Measurements from ENCODE around the gene DPEP1. TPM values are rescaled to one million over a fixed set of nuclear protein-coding genes. Genes with fewer than 3 reads are reported as not detected.

The DPEP1 gene
- total RNA-seq, 1 experiment from 2014 or later = 1.1 TPM

DNA sequence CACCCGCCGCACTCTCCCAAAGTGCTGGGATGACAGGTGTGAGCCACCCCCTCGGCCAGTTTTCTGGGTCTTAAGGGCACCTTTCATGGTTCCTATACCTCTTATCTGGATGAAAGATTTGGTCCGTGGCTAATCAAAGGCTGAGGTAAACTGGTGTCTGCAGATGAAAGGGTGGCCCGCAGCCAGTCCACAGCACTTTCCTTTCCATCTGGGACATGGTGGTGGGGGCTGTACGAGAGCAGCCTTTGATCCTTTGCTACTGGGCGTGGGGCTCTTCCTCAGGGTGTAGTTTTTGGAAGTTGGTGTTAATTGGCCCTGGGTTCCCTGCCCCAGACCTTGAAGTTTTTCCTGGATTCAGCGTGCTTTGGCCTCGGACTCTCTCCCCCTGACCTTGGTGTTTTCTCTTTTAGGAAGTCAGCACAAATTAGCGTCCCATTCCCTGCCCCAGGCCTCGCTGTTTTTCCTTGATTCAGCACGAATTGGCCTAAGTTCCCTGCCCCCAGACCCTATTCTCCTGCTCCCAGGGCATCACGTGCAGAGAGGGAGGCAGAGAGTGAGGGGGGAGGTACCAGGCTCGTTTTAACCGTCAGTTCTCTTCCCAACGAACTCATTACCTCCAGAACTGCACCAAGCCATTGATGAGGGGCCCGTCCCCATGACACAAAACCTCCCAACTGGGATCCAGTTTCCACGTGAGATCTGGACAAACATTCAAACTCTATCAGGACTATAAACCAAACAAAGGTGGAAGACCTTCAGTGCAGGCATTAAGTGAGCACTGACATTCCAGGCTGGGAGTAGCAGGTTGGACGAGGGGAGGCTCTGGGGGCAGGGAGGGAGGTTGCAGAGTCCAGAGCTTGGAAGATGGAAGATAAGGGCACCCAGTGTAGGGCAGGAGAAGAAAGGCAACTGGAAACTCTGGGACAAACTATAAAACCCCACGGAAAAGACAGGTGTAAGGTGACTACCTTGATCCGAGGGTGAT lies 11.6 kb downstream of the DPEP1 start:
- Histone ChIP-seq H2BK5ac (ENCODE audit: insufficient read length, low read length) (no peak overlapping the region), H2BK15ac (ENCODE audit: low read depth, low read length) (no peak overlapping the region), H3K27me3 (ENCODE audit: insufficient read depth, low read length) (peaks cover 2% of the 10 kb centered on the region; the same call in 1 of the 2 replicates), H3K23ac (ENCODE audit: insufficient read length, low read depth, low read length) (no peak overlapping the region), H3K4me1 (ENCODE audit: insufficient read depth, low read length) (no peaks in the 10 kb centered on the region; the same call in 1 of the 2 replicates), H4K91ac (ENCODE audit: insufficient read length, low read depth, low read length) (no peak overlapping the region), H3K18ac (ENCODE audit: insufficient read length, low read depth, low read length) (peak overlapping the region; percentile 17), H3T11ph (ENCODE audit: low read length) (no peak overlapping the region), H3K9me3 (ENCODE audit: control insufficient read depth, low read depth, low read length) (no peaks in the 10 kb centered on the region), H3K9ac (ENCODE audit: extremely low read depth, insufficient read length, low read length) (no peak overlapping the region), H2BK20ac (ENCODE audit: low read depth, low read length, poor library complexity, severe bottlenecking) (no peak overlapping the region), H4K8ac (replicated peaks; ENCODE audit: insufficient read length, low read depth, low read length) (no peak overlapping the region), H4K5ac (ENCODE audit: insufficient read length, low read depth, low read length) (no peak overlapping the region), H4K20me1 (ENCODE audit: control insufficient read depth, insufficient read depth, insufficient read length) (no peaks in the 10 kb centered on the region), H3K79me1 (ENCODE audit: insufficient read depth, low read depth, low read length, poor library complexity, severe bottlenecking) (no peaks in the 10 kb centered on the region), H3K23me2 (ENCODE audit: insufficient read length, low read depth, low read length, poor library complexity, severe bottlenecking) (no peaks in the 10 kb centered on the region), H3K79me2 (ENCODE audit: insufficient read depth, low read length) (no peaks in the 10 kb centered on the region), H2BK120ac (ENCODE audit: low read depth, low read length, poor library complexity, severe bottlenecking) (no peak overlapping the region), H3K27ac (ENCODE audit: insufficient read length, low read depth, low read length) (no peak overlapping the region), H3K4me2 (ENCODE audit: insufficient read depth, insufficient read length, low read length) (no peak overlapping the region), H3K4ac (ENCODE audit: low read depth, low read length) (no peak overlapping the region), H2AFZ (ENCODE audit: low read length) (no peak overlapping the region), H2BK12ac (ENCODE audit: insufficient read length, low read depth, low read length) (no peak overlapping the region), H3K56ac (ENCODE audit: insufficient read length, low read depth, low read length) (no peak overlapping the region), H2AK5ac (ENCODE audit: insufficient read length, low read length) (no peak overlapping the region), H3K14ac (ENCODE audit: insufficient read depth, low read length) (no peak overlapping the region)
- Mint-ChIP-seq H3K27ac (no peak overlapping the region; a peak in 1 of 7 replicates), H3K36me3 (ENCODE audit: insufficient read depth in 1 of 3, low read depth in 3 of 3) (no peaks in the 10 kb centered on the region; a peak in 1 of 7 replicates), H3K9me3 (no peaks in the 10 kb centered on the region), H3K4me1 (peaks cover 9 to 41% of the 10 kb centered on the region in 2 experiments), H3K27me3 (ENCODE audit: low read depth) (peaks cover 38% of the 10 kb centered on the region), H3K4me3 (no peak overlapping the region)
- TF ChIP-seq, protein P1, sequence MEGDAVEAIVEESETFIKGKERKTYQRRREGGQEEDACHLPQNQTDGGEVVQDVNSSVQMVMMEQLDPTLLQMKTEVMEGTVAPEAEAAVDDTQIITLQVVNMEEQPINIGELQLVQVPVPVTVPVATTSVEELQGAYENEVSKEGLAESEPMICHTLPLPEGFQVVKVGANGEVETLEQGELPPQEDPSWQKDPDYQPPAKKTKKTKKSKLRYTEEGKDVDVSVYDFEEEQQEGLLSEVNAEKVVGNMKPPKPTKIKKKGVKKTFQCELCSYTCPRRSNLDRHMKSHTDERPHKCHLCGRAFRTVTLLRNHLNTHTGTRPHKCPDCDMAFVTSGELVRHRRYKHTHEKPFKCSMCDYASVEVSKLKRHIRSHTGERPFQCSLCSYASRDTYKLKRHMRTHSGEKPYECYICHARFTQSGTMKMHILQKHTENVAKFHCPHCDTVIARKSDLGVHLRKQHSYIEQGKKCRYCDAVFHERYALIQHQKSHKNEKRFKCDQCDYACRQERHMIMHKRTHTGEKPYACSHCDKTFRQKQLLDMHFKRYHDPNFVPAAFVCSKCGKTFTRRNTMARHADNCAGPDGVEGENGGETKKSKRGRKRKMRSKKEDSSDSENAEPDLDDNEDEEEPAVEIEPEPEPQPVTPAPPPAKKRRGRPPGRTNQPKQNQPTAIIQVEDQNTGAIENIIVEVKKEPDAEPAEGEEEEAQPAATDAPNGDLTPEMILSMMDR (conservative IDR thresholded peaks at IDR 0.05) = no peak
- DNase-seq = no peak
- WGBS (ENCODE audit: extremely low coverage, insufficient read length, low lambda C conversion rate) = no CpG with 5 or more reads among the region's 21 CpGs

Measured in H9 (cell line).